ENCODE measurements around the gene ATG4B.
"Not testable (repeated sequence)": the region's sequence is repeated elsewhere in the genome, so short reads cannot be mapped to it uniquely, and the experiment has no call there.

ATG4B gene

DNA sequence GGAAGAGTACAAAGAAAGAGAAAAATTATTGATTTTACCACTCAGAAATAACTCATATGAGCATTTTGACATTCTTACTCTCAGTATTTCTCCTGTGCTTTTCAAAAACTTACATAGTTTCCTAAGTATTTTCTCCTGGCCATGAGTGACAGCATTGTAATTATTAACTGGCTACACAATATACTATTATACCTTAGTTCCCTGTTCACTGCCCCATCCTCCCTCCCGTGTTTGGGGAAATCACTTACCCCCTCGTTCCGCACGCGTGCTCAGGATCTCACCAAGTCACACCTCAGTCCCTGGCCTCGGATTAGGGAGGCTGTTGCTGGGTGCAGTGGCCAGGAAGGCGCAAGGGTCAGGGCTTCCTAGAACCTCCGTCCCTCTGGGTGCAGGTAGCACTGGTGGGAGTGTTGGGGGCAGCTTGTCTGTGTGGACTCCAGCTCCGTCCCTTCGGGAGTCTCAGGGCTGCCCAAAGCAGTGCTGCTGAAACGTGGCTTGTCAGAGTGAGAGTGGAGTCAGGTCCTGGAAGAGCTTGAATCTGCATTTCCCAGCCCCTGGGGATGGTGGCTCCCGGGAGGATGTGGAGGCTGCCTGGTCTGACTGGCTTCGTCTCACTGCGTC lies 23.2 kb downstream of the ATG4B start:
- TF ChIP-seq, protein P1, sequence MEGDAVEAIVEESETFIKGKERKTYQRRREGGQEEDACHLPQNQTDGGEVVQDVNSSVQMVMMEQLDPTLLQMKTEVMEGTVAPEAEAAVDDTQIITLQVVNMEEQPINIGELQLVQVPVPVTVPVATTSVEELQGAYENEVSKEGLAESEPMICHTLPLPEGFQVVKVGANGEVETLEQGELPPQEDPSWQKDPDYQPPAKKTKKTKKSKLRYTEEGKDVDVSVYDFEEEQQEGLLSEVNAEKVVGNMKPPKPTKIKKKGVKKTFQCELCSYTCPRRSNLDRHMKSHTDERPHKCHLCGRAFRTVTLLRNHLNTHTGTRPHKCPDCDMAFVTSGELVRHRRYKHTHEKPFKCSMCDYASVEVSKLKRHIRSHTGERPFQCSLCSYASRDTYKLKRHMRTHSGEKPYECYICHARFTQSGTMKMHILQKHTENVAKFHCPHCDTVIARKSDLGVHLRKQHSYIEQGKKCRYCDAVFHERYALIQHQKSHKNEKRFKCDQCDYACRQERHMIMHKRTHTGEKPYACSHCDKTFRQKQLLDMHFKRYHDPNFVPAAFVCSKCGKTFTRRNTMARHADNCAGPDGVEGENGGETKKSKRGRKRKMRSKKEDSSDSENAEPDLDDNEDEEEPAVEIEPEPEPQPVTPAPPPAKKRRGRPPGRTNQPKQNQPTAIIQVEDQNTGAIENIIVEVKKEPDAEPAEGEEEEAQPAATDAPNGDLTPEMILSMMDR (IDR thresholded peaks at IDR 0.05; ENCODE audit: extremely low read depth, missing control alignments): no peak
- no peak for DNase-seq (ENCODE audit: low spot score)

- DNase-seq (ENCODE audit: low spot score): not testable (repeated sequence)
These were observed 25.2 kb downstream of the ATG4B start for GRCh38 chr2:241662731-241663130.

- DNase-seq (ENCODE audit: low spot score): no peak
- TF ChIP-seq, protein P1 (IDR thresholded peaks at IDR 0.05; ENCODE audit: extremely low read depth, missing control alignments): no peak
These were observed 28.4 kb downstream of the ATG4B start for GRCh38 chr2:241665731-241666440.

- TF ChIP-seq, protein P1 (IDR thresholded peaks at IDR 0.05; ENCODE audit: extremely low read depth, missing control alignments): no peak
- no peak for DNase-seq (ENCODE audit: low spot score)
These were observed 29.3 kb downstream of the ATG4B start for GRCh38 chr2:241666627-241667400.

DNA sequence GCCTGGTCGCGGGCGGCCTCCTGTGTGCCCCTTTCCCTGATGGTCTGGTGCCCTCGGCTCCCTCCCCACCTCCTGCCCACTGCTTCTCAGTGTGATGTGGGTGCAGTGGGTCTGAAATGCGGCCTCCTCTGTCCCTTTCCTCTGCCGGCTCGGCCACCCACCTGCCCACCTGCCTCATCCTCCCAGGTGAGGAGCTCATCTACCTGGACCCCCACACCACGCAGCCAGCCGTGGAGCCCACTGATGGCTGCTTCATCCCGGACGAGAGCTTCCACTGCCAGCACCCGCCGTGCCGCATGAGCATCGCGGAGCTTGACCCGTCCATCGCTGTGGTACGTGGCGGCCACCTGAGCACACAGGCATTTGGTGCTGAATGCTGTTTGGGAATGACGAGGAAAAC lies 30.9 kb downstream of the ATG4B start:
- DNase-seq (ENCODE audit: low spot score): no peak
- TF ChIP-seq, protein P1 (IDR thresholded peaks at IDR 0.05; ENCODE audit: extremely low read depth, missing control alignments): no peak

- DNase-seq (ENCODE audit: low spot score): no peak
- TF ChIP-seq, protein P1 (IDR thresholded peaks at IDR 0.05; ENCODE audit: extremely low read depth, missing control alignments): no peak
These were observed 31.3 kb downstream of the ATG4B start for GRCh38 chr2:241668839-241669238.

DNA sequence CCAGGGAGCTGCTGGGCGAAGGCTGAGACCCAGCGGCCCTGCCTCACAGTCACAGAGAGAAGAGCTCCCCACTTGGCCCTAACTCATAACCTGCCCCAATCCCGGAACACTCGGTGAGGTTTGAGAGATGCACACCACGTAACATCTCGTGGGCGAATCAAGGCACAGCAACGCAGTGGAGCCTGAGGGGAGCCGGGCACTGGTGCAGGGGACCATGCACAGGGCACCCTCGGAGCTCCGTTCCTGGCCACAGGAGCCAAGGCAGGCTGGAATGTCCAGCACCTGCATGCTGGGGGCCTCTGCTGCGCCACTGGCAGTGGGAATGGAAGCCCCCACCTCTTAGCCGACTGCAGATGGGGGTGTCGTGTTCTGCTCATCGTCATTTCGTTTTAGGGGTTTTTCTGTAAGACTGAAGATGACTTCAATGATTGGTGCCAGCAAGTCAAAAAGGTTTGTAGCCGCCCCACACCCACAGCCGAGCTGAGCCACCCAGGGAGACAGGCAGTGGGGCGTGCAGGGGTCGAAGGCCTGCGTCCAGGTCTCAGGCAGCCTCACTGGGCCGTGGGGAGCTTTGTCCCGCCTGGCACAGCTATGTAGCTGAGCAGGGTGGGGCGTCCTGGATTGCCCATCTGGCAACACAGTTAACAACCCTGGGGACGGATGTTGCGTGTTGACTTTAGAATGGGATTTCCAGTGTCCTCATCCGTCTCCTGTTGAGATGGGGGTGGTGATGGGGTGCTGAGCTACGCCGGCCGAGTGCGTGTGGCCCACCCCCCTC lies 33.0 kb downstream of the ATG4B start:
- DNase-seq (ENCODE audit: low spot score): no peak
- TF ChIP-seq, protein P1 (IDR thresholded peaks at IDR 0.05; ENCODE audit: extremely low read depth, missing control alignments): no peak

Measured in GM20000 (cell line).